AG09319 (cell line): ENCODE measurements around the gene LTA.

Experiments
- DNase-seq: peaks from one replicate; pipeline ENCODE4 v3.0.0-alpha.2; 2010; ENCODE audit warnings: low read depth; ENCODE audit errors: extremely low read depth
- CTCF ChIP-seq: IDR thresholded peaks from 2 replicates; pipeline ENCODE4 v1.5.1; 2011; ENCODE audit warnings: low read depth, mild to moderate bottlenecking, inconsistent platforms, low read length, moderate library complexity

The LTA gene

GRCh38 chr6:31530659-31531058, 41.4 kb upstream of the LTA start:
- TF ChIP-seq CTCF, result no peak
- no peak for DNase-seq

DNA sequence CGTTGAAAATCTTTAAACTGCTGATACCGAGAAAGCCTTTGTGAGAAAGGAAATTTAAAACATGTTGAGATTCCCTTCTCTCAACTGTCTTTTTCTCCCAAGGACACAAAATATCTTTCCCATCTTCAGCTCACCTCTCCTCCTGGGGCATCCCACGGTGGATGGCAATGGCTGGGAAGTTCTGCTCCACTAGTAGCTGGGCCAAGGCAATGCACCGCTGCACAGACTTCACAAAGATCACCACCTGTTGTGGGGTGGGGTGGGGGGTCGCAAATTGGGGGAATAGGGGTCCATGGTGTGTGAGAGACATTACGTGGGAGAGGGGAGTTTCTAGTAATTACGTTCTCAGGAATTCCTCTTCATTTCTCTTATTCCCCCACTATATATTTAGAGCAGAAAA, 40.9 kb upstream of the LTA start:
- DNase-seq, result no peak
- TF ChIP-seq CTCF, result no peak

DNA sequence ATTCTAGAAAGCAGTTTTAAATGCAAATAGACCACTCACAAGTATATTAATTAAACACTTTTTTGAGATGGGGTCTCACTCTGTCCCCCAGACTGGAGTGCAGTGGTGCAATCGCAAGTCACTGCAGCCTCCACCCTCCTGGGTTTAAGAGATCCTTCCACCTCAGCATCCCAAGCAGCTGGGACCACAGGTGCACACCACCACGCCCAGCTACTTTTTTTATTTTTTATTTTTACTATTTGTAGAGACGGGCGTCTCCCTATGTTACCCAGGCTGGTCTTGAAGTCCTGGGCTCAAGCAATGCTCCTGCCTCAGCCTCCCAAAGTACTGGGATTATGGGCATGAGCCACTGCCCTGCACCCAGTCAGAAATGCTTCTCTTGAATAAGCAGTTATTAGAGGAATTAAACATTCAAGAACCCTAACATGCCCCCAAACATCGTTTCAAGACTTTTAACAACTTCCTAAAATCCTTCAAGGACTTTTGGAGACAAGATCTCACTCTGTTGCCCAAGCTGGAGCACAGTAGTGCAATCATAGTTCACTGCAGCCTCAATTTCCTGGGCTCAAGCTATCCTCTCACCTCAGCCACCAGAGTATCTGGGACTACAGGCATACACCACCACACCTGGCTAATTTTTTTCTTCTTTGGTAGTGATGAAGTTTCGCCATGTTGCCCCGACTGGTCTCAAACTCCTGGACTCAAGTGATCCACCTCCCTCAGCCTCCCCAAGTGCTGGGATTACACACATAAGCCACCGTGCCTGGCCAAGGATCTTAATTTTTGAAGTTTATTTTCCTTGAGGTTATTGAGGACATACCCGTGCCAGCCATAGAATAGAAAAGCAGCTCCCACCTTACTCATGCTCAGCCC, 40.1 kb upstream of the LTA start:
- DNase-seq, result no peak
- TF ChIP-seq CTCF, result no peak

GRCh38 chr6:31532644-31533454, 39.2 kb upstream of the LTA start:
- no peak for DNase-seq
- TF ChIP-seq CTCF, result no peak

DNA sequence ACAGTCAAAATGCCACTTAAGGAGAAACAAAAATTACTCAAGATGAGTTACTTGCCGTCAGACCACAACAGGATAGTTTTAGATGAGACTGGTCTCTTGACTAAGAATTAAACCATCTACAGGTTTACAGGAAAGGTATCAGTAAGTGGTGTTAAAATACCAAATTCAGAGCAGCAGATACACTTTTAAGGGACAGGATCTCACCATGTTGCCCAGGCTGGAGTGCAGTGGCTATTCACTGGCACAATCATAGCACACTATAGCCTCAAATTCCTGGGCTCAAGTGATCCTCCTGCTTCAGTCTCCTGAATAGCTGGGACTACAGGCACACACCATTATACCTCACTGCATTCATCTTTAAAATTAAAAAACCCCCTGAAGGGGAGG, 38.6 kb upstream of the LTA start:
- TF ChIP-seq CTCF, result no peak

GRCh38 chr6:31534011-31534410, 38.1 kb upstream of the LTA start:
- TF ChIP-seq CTCF, result no peak
- DNase-seq, result no peak

More for the DNA sequence above, 38.6 kb upstream of the LTA start:
- no peak for DNase-seq

DNA sequence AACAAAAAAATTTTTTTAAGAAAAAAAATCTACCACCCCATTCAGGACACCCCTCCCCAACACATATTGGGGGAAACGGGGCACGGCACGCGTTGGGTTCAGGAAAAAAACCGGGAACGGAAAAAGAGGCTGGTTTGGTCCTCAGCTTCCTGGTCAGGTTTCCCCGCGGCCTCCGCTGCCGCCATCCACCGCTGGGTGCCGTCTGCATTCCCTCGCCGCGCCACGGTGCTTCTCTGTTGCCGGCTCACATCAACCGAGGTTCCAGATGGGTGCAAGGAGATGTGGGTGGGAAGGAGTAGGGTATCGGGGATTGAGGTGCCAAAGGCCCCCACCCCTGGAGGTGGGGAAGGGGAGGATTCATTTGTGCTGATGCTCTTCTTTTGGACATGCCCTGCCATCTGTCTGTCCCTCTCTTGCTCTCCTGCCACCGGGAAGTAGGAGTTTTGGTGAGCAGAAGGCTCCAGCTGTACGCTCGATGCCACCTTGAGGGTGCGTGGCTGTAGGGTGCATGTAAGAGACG, 37.5 kb upstream of the LTA start:
- TF ChIP-seq CTCF, result no peak
- no peak for DNase-seq
